CD4-positive, alpha-beta T cell treated with Interleukin-6 at 100 ng/mL for 8 hours (primary cell): ENCODE results near the gene AADAC.
"Not testable (repeated sequence)": the region's sequence is repeated elsewhere in the genome, so short reads cannot be mapped to it uniquely, and the experiment has no call there.

Experiments
- DNase-seq: peaks from one replicate; pipeline ENCODE4 v3.0.0-alpha.2; 2020; ENCODE audit warnings: mixed read lengths, low spot score

AADAC gene

DNA sequence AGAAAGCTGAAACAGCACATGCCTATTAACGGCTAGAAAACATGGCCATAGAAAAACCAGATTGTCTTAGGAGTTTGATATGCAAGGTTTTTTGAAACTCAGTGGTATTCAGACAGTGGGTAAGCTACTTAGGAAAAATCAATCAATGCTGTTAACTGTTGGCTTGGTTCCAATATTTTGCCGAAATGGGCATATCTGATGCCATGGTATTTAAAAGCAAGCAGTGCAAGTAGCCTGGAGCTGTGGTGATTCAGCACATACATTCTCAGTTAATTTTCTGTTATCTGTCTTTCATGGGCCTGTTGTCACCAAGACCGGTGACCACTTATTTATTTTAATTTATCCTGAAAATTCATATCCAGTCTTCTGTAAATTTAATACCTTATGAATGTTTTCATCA, 42.2 kb downstream of the AADAC start:
- DNase-seq = no peak

DNA sequence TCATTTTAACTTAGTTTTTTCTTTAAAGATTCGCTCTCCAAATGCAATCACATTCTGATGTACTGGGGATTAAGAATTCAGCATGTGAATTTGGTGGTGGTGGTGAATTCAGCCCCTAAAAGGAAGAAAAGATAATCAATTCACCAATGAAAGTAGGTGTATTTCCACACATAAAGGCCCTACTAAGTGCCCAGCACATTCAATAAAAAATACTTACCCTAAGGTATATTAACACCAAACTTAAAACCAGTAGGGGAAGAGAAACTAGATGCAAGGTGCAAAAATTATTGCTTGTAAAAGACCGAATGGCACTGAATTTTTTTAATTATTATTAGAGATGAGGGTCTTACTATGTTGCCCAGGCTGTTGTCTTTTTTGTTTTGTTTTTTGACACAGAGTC, 42.7 kb downstream of the AADAC start:
- DNase-seq = no peak

DNA sequence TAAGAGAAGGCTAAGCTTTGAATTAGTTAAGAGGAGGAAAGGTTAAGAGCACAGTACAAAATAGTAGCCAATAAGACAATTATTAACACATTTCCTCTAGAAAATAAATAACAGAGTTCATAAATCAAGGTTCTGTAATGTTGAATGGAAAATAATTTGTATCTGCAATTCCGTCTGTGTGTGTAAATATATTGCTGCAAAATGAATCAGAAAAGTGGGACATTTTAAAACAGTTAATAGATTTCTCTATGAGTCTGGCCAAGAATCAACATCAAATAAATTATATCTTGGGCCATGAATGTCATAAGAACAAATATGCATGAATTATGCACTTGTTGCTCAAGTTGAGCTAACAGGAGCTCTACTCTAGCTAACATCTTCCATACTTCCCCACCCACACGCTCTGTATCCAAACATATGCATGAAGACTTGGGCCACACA, 45.3 kb downstream of the AADAC start:
- DNase-seq = no peak

DNA sequence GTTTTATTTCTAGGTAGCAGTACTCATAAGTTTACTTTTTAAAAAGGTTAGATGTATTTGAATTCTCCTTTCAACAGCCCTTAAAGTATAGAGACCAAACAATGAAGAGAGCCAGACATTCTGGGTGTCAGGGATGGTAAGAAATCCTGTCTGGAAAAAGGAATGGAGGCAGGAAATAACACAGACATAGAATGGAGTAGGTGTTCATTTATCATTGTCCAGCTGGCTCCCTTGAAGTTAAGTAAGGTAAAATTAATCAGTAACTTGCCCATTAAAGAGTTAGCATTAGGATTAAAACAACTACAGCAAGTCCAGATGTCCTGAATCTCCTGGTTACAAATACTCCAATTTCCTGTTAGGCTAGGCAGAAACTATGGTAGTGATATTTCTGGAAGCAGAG, 46.0 kb downstream of the AADAC start:
- DNase-seq = no peak

DNA sequence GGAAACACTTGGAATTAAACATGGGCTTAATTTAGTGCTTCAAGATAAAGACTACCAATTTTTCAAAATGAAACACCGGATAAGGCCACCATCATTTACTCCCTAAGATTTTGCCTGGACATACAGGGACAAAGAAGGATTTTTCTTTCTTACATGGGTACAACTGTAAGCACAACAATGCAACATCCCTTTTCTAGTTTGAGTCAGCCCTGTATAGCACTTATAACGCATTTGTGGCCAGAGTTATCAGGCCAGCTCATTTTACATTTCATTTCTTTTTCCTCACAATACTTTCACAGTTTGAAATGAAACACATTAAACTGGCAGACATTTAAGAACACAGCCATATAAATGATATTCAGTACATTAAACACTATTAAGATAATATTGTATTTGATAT, 49.7 kb downstream of the AADAC start:
- DNase-seq = no peak

DNA sequence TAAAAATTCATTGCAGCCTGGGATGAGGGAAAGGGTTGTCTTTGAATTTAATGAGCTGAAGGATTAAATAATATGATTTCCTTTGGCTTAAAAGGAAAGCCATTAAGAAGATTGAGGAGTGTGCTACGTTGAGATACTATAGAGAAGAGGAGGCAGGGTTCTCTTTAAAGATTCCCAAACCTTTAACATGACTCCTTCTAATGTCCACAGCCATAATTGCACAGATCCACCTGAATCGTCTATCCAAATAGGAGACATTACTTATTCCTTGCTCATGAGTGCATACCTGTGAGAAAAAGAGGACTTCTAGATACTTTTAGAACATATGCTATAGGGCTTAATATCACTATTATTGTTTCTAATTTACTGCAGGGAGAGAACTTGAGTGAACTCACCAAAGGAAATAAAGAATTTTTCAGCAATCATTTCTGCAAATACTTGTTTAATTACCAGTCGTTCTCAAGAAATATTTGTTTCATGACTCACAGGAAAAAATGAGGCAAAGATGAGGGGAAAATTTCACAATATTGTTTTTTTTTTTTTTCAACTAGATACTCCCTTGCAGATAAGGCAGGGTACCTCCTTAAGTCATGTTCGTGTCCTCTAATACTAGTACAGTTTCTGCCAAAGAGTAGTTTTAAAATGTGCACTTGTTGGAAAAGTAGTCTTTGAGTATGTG, 50.6 kb downstream of the AADAC start:
- no peak for DNase-seq

DNA sequence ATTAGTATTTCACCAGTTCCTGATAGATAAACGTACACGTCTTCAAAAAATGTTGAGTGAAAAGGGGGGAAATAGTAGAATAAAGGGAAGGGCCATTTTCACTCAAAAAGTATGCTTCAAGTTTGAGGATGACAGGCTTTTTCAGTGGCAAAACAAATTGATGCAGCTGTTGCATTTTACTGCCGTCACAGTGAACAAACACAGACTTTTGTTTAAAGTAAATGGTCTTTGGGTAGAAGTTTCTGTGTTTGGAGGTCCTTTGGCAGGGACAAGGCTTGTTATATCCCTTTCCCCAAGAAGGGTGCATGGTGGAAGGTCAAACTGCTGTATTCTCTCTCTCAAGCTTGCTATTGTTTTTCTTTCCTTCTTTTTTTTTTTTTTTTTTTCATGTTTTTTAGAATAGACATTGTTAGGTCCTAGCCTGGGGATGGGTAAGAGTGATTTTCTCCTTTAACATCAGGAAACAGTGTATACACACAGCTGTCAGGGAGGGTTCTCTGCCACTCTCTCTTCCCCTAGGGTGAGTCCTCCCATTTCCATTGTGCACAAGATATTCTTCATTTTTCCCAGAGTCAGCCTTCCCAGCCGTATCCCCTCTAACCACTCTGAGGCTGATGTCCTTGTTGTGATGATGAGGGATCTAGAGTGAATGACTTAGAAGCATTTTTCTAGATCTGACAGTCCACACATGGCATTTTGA, 52.9 kb downstream of the AADAC start:
- DNase-seq = no peak

DNA sequence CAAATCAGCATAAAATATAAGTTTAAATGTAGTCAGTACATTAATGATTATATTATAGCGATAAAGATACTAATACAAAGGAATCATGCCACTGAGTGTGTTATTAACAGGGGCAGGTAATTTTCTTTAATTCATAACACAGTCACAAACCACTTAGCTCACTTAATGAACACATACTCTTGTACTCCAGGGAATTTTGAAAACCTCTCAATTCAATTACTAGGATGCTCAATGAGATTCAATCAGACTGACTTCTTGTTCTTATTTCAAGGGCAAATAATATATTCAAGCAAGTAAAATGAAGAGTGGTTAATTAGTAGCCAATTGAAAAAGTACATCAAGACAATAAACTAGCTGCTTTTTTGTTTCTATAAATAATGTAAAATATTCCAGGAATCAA, 53.8 kb downstream of the AADAC start:
- no peak for DNase-seq

DNA sequence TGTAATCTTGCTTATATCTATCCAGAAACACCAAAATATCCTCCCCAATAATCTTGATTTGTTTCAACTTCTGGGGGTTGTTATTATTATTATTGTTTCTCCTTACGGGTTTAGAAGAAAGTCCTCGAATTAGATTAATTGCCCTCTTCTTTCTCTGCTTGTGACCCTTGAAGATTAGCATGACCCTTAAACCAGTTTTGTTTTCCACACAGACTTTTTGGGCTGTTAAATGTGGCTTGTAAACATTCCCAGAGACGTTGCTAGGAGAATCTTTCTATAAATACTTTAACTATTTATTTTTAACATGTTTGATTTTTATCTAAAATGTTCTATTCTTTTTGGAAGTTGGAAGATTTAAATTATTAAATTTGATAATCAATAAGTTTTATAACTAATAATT, 55.3 kb downstream of the AADAC start:
- DNase-seq = no peak

DNA sequence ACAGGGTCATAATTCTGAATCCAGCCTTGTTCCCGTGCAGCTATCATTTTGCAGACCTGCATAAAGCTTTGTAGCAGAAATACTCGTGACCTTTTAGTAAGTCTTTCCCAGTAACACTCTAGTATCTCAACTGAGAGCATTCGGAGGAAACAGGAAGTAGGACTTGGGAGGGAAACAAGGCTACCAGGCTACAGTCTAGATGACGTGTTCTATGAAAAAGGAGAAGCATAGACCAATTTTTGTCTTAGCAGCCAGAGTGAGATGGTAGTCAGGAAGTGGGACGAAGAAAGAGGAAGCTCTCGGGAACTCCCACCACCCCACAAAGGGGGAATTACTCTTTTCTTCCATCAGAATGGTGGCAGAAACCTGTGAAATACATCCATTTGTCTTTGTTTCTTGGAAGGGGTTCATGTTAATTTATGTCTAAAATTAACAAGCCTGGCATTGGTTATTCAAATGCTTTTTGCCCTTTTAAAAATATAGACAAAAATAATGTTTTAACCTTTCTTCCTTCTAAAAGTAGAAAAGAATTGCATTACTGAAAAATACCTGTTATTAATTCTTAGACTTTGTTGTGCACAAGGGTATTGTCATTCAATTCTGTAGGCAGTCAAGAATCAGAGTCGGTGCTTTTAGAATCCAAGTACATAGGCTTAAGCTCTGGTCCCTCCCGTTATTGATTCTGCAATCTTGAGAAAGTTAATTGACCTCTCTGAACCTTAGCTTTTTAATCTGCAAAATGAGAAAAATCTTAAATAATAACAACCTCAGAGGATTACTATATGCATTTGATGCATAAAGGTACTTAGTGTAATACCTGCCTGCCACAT, 57.9 kb downstream of the AADAC start:
- DNase-seq = no peak

DNA sequence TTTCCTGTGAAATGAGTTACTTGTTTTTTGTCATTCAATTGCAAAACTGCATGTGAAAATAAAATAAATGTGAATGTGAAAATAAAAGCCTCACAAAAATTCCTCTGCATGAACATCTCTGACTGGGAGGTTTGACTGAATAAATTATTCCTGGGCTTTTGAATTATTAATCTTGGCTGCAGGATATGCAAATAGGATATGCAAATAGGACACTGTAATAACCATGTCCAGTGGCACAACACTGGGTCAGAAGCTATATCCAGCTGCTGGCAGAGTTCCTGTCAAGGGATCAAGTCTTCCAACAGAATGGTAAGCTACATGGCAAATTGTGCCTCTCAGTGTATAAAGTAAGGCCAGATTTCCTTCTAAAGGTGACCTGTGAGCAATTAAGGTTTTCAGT, 59.5 kb downstream of the AADAC start, which contains the start of gene SUCNR1:
TSS of gene SUCNR1 (plus strand) at position 246 of the 400 bp plus-strand sequence. CDS start 6,250 bp downstream, outside the sequence.
- no peak for DNase-seq

DNA sequence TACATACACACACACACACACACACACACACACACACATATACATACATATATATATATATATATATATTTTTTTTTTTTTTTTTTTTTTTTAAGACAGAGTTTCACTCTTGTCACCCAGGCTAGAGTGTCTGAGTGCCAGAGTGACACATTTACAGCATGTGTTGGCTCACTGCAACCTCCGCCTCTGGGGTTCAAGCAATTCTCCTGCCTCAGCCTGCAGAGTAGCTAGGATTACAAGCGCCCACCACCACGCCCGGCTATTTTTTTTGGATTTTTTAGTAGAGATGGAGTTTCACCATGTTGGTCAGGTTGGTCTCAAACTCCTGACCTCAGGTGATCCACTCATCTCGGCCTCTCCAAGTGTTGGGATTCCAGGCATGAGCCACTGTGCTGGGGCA, 60.2 kb downstream of the AADAC start:
- not testable (repeated sequence) for DNase-seq

DNA sequence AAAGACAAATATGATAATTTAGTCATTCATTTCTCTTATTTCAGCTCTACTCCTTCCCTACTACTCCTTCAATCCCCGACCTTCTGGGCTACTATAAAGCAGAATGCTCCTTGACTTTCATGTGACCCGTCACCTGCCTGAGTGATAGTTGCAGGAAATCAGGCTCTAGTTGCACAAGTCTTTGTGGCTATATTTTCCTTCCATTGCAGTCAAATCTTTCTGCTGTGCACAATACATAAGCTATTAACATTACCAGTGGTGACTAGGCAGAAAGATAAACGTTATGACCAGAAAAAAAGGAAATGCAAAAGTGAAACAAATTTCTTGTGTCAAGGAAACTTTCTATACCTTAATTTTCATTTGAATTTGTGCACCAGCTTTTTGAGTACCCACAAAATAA, 61.8 kb downstream of the AADAC start:
- DNase-seq = no peak

DNA sequence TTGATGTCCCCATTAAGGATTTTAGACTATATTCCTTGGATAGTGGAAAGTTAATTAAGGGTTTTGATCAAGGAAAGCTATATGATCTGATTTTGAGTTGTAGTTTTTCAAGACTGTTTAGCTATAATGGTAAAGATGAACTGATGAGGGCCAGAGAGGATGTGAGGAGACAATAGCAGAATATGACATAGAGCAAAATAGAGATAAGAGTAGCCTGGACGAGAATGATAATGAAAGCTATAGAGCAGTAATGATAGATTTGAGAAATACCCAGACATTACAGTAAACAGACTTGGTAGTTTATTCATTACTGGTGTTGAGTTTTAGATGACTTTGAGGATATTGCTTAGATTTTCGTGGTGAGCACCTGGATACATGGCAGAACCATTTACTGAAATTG, 63.4 kb downstream of the AADAC start:
- DNase-seq = no peak
